Small intestine (tissue), 7 donors: ENCODE measurements around the gene RPL3. TPM values are rescaled to one million over a fixed set of nuclear protein-coding genes. Genes with fewer than 3 reads are reported as not detected.

Experiments
- DNase-seq, 2 donors: peaks; one replicate each; pipeline versions ENCODE4 v3.0.0 to v3.0.0-alpha.2; 2013
- FAIRE-seq: peaks from 2 replicates; lab custom pipeline; 2012; peaks lifted over from hg19 to GRCh38; lab: Jason Lieb, UNC
- H3K27ac ChIP-seq, 3 donors: one replicate each; pipeline ENCODE4 v1.5.1; 2013; ENCODE audit warnings: low read length in 2 of 3, mild to moderate bottlenecking in 2 of 3, control low read depth in 1 of 3, inconsistent platforms in 1 of 3, low read depth in 1 of 3, moderate library complexity in 1 of 3
- H3K27me3 ChIP-seq, 3 donors: one replicate each; pipeline ENCODE4 v1.6.1; 2013; ENCODE audit warnings: low read length in 3 of 3, inconsistent platforms in 1 of 3; ENCODE audit not compliant: control insufficient read depth in 3 of 3, insufficient read depth in 3 of 3
- H3K36me3 ChIP-seq, 3 donors: one replicate each; pipeline ENCODE4 v1.6.1; 2013; ENCODE audit warnings: low read length in 3 of 3, inconsistent platforms in 1 of 3, low read depth in 1 of 3, mild to moderate bottlenecking in 1 of 3, moderate library complexity in 1 of 3; ENCODE audit not compliant: control insufficient read depth in 3 of 3, insufficient read depth in 2 of 3
- H3K4me1 ChIP-seq, 3 donors: one replicate each; pipeline ENCODE4 v1.6.1; 2013; ENCODE audit warnings: low read length in 2 of 3, inconsistent platforms in 1 of 3, low read depth in 1 of 3, mild to moderate bottlenecking in 1 of 3, moderate library complexity in 1 of 3; ENCODE audit not compliant: control insufficient read depth in 3 of 3, insufficient read depth in 2 of 3
- H3K4me3 ChIP-seq, 3 donors: one replicate each; pipeline ENCODE4 v1.5.1; 2013; ENCODE audit warnings: low read length in 3 of 3, control low read depth in 1 of 3, inconsistent platforms in 1 of 3, low read depth in 1 of 3, mild to moderate bottlenecking in 1 of 3, moderate library complexity in 1 of 3
- H3K9me3 ChIP-seq, 2 donors: one replicate each; pipeline ENCODE4 v1.6.1; 2013; ENCODE audit warnings: low read depth in 1 of 2, low read length in 1 of 2; ENCODE audit not compliant: control insufficient read depth in 2 of 2, insufficient read depth in 1 of 2
- WGBS, 3 donors: extraction: QIAGEN DNeasy Blood & Tissue Kit; methylation state at CpG; one replicate each; pipeline ENCODE4 v1.1.7; 2013; 5-methylcytosine and 5-hydroxymethylcytosine counted together
- polyA plus RNA-seq, 4 donors: library from polyadenylated mRNA; stranded (reverse) in 3 of 4; unstranded in 1 of 4; fragments of 200-250 nt in 3 of 4; fragments of 120-200 nt in 1 of 4; gene quantifications; one replicate each; pipeline versions ENCODE4 v1.2.1 to v1.2.3, GENCODE V29; 2013
- donor health status: healthy with polysubstance abuse.
- donor health status: control.
- donor health status: control.
- donor health status: Bipolar disorder and iron deficiency.
- donor health status: healthy.

Gene RPL3
- polyA plus RNA-seq, 4 donors = 1,757 to 4,298 (median 3,733) TPM

DNA sequence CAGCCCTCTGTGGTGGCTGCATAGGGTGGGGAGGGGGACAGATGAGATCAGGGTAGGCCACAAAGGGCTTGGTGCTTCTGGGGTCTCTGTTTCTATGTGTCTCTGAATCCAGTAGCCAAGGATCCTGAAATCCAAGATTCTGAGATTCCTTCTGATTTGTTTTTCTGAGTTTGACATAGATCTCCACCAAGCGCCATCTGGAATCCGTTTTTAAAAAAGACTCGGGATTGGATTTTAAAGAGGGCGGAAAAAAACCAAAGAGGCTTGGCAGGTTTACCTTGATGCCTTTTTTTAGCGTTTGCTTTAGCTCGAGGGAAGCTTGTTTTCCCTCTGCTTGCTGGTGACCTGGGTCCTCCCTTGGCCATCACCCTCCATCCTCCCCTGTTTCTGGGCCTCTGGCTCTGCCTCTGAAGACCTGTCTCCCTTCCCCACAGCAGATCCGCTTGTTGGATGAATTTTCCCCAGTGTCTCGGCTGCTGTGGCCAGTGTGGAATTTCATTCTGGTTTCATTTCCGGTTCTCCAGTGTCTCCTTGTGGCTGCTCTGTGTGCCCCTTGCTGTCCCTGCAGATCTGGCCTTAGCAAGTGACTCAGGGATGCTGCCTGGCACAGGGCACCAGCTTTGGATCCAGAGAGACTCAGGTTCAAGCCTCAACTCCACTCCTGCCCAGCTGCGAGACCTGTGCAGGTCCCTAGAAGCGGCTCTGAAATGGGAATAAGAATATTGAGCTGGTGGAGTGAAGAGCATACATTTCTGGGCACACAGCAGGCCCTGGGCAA lies 45.5 kb upstream of the RPL3 start:
- H3K9me3 ChIP-seq = no peaks in the 10 kb centered on the region
- DNase-seq = no peak
- FAIRE-seq = no peak
- H3K36me3 ChIP-seq = peaks cover 0 to 6% (median 0%) of the 10 kb centered on the region in 3 donors
- H3K27ac ChIP-seq = no peak overlapping the region
- no peak overlapping the region for H3K4me3 ChIP-seq
- H3K27me3 ChIP-seq = no peaks in the 10 kb centered on the region
- no peaks in the 10 kb centered on the region for H3K4me1 ChIP-seq
- 61 to 69% (median 65%) methylated on average over 11 of the region's 11 CpGs for WGBS, 3 donors

DNA sequence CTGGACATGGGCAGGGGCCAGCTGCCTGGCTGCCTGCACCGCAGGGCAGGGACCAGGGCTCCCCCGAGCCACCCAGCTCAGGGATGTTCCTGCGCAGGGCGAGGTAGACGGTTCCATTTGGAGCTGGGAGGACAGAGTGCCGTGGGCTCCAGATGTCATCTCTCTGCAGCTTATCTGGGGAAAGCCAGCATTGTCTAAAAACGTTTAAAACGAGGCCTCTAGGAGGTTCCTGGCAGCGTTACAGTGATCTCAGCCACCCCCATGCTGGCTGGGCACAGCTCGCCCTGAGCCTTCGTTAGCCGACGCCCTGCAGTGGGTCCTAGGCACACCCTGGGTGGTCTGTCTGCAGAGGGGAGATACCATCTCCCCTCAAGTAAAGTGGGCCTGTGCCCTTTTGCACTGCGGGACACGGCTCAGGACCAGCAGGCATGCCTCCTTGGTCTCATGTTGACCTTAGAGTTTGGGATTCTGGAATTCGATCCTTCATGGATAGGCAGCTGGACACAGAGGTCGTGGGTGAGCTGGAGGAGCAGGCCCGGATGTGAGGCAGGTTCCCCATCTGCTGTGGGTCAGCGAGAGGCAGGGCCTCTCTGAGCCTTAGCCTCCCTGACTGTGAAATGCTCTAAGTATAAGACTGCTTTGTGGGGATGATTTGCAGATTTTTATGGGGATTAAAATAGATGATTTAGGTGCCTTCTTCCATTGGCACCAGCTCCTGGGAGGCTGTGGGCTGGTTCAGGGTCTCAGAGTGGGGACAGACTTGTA lies 44.5 kb upstream of the RPL3 start:
- Histone ChIP-seq H3K9me3 (no peaks in the 10 kb centered on the region), H3K4me1 (no peaks in the 10 kb centered on the region), H3K27me3 (no peaks in the 10 kb centered on the region), H3K27ac (no peak overlapping the region), H3K36me3 (peaks cover 0 to 7% (median 0%) of the 10 kb centered on the region in 3 donors), H3K4me3 (no peak overlapping the region)
- DNase-seq (no peak), FAIRE-seq (no peak)
- 61 to 63% (median 62%) methylated on average over 19 of the region's 19 CpGs for WGBS, 3 donors

- Histone ChIP-seq H3K27me3 (no peaks in the 10 kb centered on the region), H3K36me3 (peaks cover 0 to 11% (median 0%) of the 10 kb centered on the region in 3 donors), H3K27ac (no peak overlapping the region), H3K9me3 (no peaks in the 10 kb centered on the region), H3K4me1 (no peaks in the 10 kb centered on the region), H3K4me3 (no peak overlapping the region)
- FAIRE-seq (no peak), DNase-seq (no peak)
- WGBS, 3 donors = 73 to 85% (median 84%) methylated on average over 4 of the region's 4 CpGs
These were observed 43.5 kb upstream of the RPL3 start for GRCh38 chr22:39362932-39363331.

GRCh38 chr22:39362271-39362670 lies 42.8 kb upstream of the RPL3 start:
- Histone ChIP-seq H3K4me1 (no peaks in the 10 kb centered on the region), H3K27ac (no peak overlapping the region), H3K27me3 (no peaks in the 10 kb centered on the region), H3K9me3 (no peaks in the 10 kb centered on the region), H3K4me3 (no peak overlapping the region), H3K36me3 (peaks cover 0 to 11% (median 0%) of the 10 kb centered on the region in 3 donors)
- WGBS, 3 donors = 65 to 77% (median 70%) methylated on average over 11 of the region's 11 CpGs
- DNase-seq = no peak
- FAIRE-seq = no peak

DNA sequence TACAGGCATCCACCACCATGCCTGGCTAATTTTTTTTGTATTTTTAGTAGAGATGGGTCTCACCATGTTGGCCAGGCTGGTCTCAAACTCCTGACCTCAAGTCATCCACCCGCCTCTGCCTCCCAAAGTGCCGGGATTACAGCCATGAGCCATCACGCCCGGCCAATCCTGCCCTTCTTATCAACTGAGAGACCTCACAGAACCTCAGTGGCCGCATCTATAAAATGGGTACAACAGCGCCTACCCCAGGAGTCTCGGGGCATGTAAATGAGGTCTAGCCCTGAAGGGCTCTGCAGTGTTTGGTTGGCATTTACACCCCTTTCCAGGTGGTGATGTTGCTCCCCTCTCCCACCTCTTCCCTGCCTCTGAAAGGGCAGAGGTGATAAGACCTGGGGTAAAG lies 42.1 kb upstream of the RPL3 start:
- WGBS, 3 donors = 84 to 85% (median 84%) methylated on average over 7 of the region's 7 CpGs
- H3K27ac ChIP-seq = no peak overlapping the region

DNA sequence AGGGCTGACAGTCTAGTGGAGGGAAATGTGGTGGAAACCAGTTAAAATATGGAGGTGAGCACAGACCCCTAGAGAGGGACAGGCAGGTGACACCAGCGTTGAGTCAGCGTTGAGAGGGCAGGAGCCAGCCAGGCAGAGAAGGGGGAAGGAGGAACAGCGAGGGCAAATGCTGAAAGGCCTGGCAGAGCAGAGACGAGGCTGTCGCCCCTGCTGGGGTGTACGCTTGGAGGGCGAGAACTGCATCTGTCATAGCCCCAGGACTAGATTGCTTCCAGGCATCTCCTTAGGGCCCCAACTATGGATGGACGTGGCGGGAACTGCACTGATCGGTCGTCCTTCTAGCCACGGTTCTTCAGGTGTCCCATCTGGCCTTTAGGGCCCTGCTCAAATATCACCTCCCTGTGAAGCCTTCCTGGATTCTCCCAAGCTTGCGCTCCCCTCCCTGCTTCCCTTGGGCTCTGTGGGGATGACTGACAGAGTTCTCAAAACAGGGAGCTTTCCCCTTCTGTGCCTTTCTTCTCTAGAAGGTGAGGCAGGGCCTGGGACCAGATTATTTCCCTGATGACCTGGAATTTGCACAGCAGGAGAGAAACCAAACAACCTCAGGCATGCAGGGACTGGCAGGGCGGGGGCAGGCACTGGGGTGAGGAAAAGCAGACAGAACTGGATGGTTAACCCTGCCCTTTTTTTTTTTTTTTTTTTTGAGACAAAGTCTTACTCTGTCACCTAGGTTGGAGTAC lies 41.4 kb upstream of the RPL3 start:
- Histone ChIP-seq H3K4me3 (no peak overlapping the region), H3K36me3 (peaks cover 0 to 5% (median 0%) of the 10 kb centered on the region in 3 donors), H3K4me1 (no peaks in the 10 kb centered on the region), H3K9me3 (no peaks in the 10 kb centered on the region), H3K27me3 (no peaks in the 10 kb centered on the region), H3K27ac (no peak overlapping the region)
- 71 to 82% (median 74%) methylated on average over 12 to 14 of the region's 14 CpGs for WGBS, 3 donors
- DNase-seq = no peak
- FAIRE-seq = no peak

More for the DNA sequence above, 42.1 kb upstream of the RPL3 start:
- DNase-seq = no peak
- Histone ChIP-seq H3K27me3 (no peaks in the 10 kb centered on the region), H3K4me3 (no peak overlapping the region), H3K9me3 (no peaks in the 10 kb centered on the region), H3K4me1 (no peaks in the 10 kb centered on the region), H3K36me3 (peaks cover 0 to 5% (median 0%) of the 10 kb centered on the region in 3 donors)
- FAIRE-seq = no peak

DNA sequence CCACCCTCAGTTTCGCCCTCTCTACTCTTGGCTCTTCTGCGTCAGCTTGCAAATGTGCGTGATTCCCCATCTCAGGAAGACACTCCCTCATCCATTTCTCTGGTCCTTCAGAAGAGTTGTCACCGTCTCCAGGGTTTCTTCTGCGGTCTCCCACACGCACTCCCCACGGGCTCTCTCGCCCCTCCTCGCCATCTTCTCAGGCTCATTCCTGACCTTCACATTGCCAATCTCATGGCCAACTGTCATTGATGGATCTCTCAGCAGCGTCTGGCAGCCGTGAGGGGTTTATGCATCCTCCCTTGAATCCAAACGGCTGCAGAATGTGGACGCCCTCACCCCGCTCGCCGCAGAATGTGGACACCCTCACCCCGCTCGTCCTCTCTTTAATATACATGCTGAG lies 40.8 kb upstream of the RPL3 start:
- H3K4me3 ChIP-seq = no peak overlapping the region
- no peaks in the 10 kb centered on the region for H3K9me3 ChIP-seq
- 85 to 92% (median 86%) methylated on average over 18 of the region's 18 CpGs for WGBS, 3 donors
- FAIRE-seq (no peak), DNase-seq (no peak)
- no peaks in the 10 kb centered on the region for H3K4me1 ChIP-seq
- H3K27me3 ChIP-seq = no peaks in the 10 kb centered on the region
- H3K27ac ChIP-seq = no peak overlapping the region
- peaks cover 0 to 5% (median 0%) of the 10 kb centered on the region in 3 donors for H3K36me3 ChIP-seq

DNA sequence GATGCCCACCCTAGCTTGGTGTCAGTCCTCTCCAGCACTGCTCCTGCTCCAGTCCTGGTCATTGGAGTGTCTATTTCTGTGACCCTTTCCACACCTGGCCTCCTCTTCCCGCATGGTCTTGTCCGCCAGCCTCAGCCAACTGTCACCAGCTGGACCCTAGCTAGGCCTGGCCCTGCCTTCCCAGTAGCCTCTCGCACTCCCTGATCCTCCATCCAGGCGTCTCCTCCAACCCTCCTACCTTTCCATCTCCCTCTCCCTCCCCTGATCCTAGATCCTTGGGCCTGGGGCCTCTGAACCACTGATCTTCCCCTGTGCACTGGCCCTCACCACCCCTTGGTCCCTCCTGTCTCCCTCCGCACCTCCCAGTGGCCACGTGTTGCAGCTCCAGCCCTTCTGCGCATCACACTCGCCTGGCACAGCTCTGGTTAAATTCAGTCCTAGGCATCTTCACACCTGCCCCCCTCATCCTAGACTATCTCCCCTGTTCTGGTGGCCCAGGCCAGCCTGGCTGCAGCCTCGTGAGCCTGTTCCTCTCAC lies 40.3 kb upstream of the RPL3 start:
- no peak overlapping the region for H3K4me3 ChIP-seq
- FAIRE-seq (no peak), DNase-seq (no peak)
- no peaks in the 10 kb centered on the region for H3K9me3 ChIP-seq
- peaks cover 0 to 7% (median 0%) of the 10 kb centered on the region in 3 donors for H3K36me3 ChIP-seq
- 75 to 88% (median 86%) methylated on average over 9 of the region's 9 CpGs for WGBS, 3 donors
- H3K27ac ChIP-seq = no peak overlapping the region
- H3K27me3 ChIP-seq = no peaks in the 10 kb centered on the region
- H3K4me1 ChIP-seq = no peaks in the 10 kb centered on the region
